NCI-H2081 treated with DMSO at 0.1 percent for 48 hours (cell line): ENCODE data around the gene FAM25C.
"Not testable (repeated sequence)": the region's sequence is repeated elsewhere in the genome, so short reads cannot be mapped to it uniquely, and the experiment has no call there.

ENCODE experiments used
- DNase-seq: peaks from one replicate; lab custom pipeline; 2025; lab: John Stamatoyannopoulos, UW

FAM25C gene

GRCh38 chr10:47957158-47957557 lies 42.4 kb downstream of the FAM25C start:
- not testable (repeated sequence) for DNase-seq

- not testable (repeated sequence) for DNase-seq
Observed at GRCh38 chr10:47947424-47947823, 52.2 kb downstream of the FAM25C start.
